AML-193 (cell line): ENCODE results near the gene SHISA4.
"Not testable (repeated sequence)": the region's sequence is repeated elsewhere in the genome, so short reads cannot be mapped to it uniquely, and the experiment has no call there.

Experiments used
- DNase-seq, 2 experiments: peaks; one replicate each; lab custom pipeline; 2025; lab: John Stamatoyannopoulos, UW

SHISA4 gene

DNA sequence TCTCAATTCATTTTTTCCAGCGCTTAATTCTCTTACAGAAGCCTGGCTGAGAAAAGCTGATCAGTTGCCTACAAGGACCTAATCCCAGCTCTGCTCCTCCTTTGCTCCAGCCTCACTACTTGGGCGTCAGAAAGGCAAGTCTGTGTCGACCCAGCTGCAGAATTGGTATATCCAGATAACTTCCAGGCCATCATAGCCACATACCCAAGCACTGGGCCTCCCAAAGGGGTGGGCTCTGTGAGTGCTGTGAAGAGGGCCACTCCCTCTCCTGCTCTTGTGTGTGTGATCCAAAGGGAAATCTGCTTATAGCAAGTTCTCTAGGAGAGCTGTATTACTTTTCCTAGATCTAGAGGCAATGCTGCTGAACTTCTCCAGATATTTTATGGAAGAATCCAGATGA, 39.6 kb downstream of the SHISA4 start:
- DNase-seq, result no peak

DNA sequence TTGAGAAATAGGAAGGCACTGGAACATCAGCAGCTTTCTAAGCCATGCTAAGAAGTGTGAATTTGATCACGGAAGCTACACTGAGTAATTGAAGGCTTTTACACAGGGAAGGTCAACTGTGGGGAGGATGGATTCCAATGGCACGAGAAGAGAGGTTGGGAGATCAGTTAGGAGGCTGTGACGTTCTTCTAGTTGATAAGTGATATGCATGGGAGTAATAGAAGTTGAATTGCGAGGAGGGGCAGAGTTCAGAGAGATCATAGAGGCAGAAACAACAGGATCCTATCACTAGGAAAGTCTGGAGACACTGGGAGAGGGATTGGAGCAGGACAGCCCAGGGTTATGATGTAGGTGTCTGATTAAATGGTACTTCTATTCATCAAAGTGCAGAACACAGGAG, 41.4 kb downstream of the SHISA4 start:
- DNase-seq, result no peak

DNA sequence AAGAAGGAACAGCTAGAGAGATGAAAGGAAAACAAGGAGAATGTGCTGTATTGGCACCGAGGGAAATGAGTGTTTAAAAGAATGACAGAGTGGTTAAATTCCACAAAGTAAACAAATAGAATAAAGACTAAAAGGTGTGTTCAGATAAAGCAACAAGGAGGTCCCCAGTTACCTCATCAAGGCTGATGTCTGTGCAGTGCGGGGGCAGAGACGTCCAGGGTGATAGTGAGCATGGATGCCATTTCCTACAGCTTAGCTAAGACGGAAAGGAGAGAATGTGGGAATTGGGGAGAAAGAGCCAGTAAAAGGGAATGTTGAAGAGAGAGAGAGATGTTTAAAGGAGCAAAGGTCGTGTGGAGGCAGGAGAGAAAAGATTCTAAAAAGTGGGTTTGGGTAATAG, 42.1 kb downstream of the SHISA4 start:
- no peak for DNase-seq

DNA sequence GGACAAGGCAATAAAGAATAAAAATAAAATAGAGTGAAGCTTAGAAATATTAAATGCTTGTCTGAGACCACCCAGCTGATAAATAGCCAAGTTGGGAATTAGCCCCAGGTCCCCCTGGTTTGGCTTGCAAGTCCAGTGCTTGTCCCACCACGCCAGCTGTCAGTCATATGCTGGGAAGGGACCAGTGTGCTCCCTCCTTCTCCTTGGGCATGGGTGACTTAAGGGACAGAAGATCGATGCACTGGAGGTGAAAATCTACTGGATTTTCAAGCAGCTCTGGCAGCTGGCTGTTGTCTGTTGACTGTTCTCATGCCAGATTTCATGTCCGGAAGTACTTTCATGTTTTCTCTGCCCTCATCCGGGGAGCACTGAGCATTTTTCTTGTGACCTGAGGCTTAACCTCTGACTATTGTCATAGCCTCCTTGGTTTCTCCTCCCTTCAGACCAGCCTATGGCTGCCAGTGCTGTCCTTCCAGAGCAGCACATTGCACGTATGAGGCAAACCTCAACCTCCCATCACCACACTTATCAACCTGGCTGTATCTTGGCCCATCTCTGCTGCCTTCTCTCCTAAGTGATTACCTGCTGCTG, 45.2 kb downstream of the SHISA4 start:
- no peak for DNase-seq

DNA sequence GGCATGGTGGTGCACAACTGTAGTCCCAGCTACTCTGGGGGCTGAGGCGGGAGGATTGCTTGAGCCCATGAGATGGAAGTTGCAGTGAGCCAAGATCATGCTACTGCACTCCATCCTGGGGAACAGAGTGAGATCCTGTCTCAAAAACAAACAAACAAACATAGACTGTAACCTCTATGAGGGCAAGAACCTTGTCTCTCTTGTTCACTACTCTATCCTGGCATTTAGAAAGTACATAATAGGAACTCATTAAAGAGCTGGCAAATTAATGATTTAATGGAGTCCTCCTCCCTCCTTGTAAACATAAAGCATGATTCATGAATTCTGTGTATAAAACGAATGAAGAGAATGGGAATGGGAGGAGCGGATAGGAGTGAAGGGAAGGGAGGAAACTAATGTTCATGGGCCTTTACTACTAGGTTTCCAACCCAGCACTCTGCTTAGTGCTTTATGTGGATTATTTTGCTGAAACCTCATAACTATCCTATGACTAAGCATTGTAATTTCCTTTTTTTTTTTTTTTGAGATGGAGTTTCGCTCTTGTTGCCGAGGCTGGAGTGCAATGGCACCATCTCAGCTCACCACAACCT, 49.0 kb downstream of the SHISA4 start:
- no peak for DNase-seq

DNA sequence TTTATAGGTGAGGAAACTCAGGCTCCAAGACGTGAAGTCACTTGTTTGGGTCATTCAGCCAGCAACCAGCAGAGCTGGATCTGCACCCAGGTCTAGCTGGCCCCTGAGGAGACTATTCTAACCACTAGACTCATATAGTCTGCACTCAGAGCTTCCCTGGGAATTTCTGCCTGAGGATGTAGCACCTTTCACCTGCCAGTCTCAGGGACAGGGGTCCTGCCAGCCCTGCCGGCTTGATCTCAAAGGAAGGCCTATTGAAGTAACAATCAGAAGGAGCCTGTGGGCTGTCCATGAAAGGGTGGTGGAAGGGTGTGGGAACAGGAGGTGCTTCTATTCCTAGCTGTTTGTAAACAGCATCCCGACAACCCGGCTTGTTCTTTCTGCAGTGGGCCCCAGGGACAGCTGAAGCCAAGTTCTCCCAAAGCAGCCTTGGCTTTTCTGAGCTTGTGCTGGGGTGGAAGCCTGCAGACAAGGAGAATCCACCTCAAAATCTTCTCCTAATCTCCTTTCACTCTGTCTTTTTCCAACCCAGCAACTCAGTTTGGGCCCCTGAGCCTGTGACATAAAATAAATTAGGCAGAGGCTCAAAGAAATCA, 49.8 kb downstream of the SHISA4 start:
- DNase-seq, result no peak

DNA sequence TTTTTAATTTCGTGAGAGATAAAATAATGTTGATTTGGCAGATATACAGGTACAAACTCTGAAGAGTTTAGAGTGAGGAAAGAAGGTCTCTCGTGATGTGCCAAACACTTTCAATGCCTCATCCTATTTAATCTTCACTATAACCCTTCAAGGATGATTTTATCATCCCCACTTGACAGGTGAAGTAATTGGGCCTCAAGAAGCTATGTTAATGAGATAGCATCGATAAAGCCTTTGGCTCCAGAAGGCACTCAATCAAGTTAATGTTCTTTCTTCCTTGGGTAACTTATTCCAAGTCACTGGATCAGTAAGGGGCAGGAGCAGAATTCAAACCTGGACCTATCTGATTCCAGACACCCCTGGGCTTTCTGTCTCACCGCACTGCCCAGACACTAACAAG, 50.5 kb downstream of the SHISA4 start:
- DNase-seq, result no peak

DNA sequence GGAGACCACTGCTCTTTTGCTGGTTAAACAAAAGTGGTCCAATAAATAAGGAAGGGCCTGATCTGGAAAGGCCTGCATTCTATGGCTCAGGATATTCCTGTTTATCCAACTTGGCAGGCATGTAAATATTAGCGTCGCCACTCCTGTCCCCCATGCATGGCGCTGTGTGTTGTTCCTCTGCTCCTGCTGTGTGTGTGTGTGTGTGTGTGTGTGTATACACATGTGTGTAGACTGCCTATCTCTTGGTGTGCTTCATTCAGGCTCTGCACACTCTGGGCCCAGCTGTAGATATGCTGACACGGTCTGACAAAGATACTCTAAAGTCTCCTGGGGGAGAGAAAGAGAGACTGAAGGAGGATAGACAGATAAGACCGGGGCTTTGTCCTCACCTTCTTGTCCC, 50.9 kb downstream of the SHISA4 start:
- DNase-seq, result no peak

DNA sequence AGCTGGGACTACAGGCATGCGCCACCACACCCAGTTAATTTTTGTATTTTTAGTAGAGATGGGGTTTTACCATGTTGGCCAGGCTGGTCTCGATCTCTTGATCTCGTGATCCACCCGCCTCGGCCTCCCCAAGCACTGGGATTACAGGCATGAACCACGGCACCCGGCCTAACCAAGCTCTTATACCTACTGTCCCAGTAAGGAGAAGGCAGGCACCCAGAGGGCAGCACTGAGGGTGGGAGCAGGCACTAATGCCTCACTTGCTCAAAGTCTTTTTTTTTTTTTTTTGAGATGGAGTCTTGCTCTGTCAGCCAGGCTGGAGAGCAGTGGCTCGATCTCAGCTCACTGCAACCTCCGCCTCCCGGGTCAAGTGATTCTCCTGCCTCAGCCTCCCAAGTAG, 51.6 kb downstream of the SHISA4 start:
- DNase-seq, result not testable (repeated sequence)

DNA sequence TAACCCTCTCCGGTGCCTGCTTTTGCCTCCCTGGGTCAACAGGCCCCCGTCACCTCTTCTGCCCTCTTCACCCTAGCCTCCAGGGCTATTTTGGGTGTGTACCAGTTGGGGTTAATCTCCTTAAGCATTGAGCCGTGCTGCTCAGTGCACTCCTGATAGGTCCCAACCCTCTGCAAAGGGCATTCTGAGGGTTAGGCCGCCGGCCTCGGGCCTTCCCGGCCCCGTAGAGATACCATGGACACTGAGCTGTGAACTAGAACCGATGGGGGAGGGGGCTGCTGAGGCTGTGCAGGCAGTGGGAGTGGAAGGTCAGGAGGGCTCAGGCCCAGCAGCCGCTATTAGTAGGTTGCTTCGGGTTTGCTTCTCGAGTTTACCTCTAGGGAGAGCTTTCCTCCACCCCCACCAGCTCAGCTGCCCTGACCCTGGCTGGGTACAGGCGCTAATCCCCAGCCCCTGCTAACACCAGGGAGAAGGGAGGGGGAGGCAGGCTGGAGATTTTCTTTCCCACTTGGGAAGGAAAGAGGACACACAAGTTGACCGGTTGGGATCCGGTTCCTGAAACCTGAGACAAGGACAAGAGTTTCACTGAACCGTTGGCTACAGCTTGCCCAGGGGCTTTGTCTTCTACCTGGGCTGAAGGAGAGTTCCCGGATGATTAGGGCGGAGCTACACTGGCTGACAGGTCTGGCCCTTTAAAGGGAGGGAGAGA, 52.9 kb downstream of the SHISA4 start:
- DNase-seq, result no peak

DNA sequence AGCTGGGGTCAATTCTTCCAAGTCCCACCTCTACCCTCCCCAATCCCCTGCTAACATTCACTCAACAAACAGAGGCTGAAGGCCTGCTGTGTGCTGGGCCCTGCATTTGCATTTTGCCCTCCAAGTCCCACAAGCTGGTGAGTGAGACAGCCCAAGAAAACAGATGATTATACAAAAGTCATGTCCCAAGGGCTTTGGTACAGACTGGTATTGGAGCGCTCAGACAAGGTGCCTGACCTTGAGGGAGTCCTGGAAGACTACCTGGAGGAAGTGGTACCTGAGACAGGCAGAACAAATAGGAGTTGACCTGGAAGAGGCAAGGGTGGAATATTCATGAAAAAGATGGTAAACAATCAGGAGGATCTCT, 53.4 kb downstream of the SHISA4 start:
- DNase-seq, result no peak
